ENCODE data around the gene BATF3. TPM values are rescaled to one million over a fixed set of nuclear protein-coding genes. Genes with fewer than 3 reads are reported as not detected.
A peak's percentile ranks its signal among the peaks of the same experiment; 100 is the strongest.

Gene BATF3
- total RNA-seq, 1 donor from 2014 or later = 4.2 TPM

DNA sequence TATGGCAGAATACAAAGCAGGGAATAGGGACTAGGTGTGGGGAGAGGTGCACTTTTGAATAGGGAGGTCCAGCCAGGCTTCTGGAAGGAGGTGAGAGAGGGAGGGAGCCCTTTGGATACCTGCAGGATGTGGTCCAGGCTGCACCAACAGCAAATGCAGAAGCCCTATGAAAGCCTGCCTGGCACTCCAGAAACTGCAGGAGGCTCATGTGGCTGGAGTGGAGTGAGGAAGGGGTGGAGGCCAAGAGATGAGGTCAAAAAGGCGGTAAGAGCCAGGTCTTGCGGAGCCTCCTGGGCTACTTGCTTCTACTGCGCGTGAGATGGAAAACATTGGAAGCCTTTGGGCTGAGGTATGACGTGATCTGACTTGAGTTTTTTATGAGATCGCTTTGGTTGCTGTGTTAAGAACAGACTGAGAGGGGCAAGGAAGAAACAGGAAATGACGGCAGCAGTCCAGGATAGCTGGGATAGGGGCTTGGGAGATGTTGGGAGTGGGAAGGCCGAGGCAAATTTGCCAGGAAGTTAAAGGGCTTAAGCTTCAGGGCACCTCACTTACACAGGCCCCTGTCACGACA, 4.4 kb upstream of the BATF3 start:
- DNase-seq (ENCODE audit: low spot score) = no peak

- DNase-seq (ENCODE audit: low spot score) = no peak
Observed at GRCh38 chr1:212702672-212703071, 3.0 kb upstream of the BATF3 start.

GRCh38 chr1:212701910-212702309, 2.3 kb upstream of the BATF3 start:
- DNase-seq (ENCODE audit: low spot score) = no peak

DNA sequence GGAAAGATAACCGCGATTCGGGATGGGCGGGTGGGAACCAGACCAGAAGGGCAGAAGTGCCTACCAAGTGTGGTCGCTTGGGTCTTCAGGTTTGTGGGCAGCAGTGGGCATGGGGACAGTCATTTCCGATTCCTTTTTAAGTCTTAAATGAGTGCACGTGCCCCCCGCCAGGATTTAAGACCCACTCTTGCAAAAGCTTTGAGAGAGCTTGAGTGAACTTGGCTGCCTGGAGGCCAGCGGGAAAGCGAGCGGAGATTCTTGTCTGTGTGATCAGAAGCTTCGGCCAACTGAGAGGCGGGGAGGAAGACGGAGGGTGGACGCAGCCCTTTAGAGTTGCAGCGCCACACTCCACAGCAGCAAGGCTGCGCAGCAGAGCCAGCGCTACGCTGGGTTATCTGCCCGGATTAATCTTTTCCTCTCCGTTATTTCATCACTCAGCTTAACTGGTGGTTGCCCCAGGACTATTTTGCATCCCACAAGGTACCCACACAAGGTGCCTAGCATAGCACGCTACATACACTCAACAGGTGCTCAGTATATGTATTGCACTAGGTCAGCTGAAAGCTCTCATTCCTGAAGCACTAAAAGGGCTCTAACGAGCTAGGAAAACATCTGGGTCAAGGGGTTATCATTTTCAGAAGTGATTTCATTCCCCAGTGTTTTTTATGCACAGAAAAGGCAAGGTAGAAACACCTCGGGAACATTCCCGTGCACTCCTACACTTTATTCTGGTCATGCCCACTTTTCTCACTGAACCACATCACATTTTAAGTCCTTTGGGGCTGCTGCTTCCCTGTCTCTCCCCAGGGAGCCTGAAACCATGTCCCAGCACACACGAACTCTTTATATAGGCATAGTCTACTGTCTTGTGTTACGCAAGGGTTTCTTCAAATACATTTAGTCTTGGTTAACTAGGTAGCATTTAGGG, 1.5 kb upstream of the BATF3 start:
- DNase-seq (ENCODE audit: low spot score) = peak; percentile 29

DNA sequence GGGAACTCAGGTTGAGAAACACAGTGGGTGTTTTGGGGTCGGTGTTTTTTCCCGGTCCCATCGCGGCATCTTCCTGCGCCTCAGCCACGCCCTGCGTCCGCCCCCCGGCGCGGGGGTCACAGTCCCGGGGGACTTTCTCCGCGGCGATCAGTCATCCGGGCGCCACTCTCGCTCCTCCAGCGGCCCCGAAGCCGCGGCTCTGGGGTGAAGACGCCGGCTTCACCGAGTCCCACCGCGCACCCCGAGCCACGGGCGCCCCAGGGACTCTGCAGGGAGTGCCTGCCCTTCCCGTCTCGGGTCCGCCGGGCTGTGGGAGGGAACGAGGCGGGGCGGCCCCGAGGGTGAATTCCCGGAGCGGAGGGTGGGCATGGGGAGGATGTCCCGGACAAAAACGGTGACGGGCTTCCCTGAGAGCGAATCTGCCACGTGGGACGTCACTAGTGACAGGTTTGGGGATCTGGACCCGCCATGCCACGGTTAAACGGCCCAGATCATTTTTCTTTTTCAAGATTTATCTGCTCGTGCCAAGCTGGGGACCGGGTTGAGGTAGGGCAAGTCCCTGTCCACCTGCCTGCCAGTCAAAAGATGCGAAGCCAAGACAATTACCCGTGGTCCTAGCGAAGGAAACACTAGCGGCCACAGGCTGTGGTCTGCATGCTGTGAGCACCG, 717 bp upstream of the BATF3 start:
- peak; percentile 15 for DNase-seq (ENCODE audit: low spot score)

DNA sequence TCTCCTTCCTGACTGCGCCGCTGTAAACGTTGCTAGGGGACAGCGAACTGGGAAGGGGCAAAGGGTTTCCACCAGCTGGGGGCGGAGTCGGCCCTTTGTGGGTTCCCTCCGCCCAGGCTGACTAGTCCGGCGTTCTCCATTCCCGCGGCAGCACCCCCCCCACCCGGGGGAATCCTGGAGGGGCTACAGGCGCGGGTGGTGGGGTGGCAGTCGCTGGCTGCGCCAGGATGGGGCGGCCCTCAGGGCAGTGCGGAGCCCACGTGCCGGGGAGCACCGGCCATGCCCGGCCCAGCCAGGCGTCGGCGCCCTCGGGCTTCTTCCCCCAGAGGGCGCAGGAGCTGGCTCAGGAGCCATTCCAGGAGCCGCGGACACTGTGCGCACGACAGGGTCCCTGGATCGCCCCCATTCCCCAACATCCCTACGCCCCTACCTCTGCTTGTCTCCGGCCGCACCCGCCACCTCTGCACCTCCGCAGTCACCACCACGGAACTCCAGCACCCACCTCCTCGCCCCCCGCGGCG, 476 bp downstream of the BATF3 start:
- DNase-seq (ENCODE audit: low spot score) = peak; percentile 19

GRCh38 chr1:212698467-212699103, 1.1 kb downstream of the BATF3 start:
- DNase-seq (ENCODE audit: low spot score) = no peak

- no peak for DNase-seq (ENCODE audit: low spot score)
Observed at GRCh38 chr1:212696721-212697331, 2.8 kb downstream of the BATF3 start.

GRCh38 chr1:212692774-212693644, 6.6 kb downstream of the BATF3 start:
- no peak for DNase-seq (ENCODE audit: low spot score)

DNA sequence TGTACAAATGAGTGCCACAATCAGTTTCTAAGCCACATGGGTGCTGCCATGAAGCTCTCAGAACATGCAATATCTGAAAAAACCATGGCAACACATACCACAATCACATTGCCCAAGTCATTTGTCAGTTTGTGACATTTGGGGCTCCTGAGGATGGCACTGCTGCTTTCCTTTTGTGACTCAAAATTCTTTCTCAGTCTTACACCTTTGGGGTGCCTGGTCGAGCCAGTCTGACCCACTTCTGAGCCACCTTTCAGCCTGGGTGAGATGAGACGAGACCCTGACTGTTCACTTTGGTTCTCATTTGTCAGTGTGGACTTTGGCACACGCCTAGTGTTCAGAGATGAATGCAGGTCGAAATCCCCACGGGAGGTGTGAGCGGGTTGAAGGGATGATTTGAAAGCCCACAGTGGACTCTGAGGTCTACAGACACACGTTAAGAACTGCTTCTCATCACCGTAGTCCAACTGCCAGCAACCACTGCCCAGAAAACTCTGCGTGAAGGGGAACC, 8.0 kb downstream of the BATF3 start:
- DNase-seq (ENCODE audit: low spot score) = no peak

DNA sequence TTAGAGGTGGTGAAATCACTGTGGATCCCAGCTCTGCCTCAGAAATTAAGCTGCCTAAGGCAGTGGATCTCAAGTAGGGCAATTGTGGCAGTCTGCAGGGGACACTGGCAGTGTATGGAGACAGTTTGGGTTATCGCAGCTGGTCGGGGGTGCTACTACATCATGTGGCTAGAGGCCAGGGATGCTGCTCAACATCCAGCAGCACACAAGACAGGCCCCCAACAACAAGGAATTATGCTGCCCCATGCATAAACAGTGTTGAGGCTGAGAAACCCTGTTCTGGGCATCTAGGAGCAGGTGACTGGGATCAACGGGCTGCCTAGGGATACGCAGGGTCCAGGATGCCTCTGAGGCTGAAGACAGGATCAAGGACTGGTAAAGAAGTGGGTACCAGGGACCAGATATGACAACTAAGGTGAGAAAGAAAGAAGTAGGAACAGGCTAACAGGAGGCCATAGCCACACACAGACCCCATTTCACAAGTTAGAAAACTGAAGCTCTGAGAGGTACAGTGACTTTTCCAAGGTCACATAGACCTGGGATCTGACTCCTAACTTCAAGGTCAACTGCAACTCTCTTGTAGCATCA, 8.7 kb downstream of the BATF3 start:
- DNase-seq (ENCODE audit: low spot score) = no peak

GRCh38 chr1:212689758-212690529, 9.7 kb downstream of the BATF3 start:
- DNase-seq (ENCODE audit: low spot score) = no peak

DNA sequence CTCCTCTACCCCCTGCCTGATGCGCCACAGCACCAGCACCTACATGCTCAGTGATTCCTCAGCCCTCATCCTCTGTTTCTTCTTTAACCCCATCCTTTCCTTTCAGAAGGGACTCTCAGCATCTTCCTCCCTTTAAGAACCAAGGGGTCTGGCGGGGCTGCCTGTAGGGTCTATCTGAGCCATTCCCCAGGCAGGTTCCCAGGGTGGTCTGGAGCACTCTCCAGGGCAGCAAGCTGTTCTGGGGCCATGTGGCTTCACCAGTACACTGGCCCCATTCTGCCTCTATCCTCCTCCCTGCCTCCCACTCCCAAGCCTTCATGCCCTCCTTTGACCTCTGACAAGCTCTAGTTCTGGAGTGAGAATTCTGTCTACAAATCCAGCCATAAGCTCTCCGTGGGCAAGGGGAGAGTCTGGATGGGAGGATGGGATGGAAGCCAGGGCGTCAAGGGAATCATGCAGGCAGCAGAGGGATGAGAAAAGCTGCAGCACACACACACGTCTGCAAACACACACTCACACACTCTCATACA, 10.4 kb downstream of the BATF3 start:
- DNase-seq (ENCODE audit: low spot score) = no peak

- DNase-seq (ENCODE audit: low spot score) = no peak
Observed at GRCh38 chr1:212688341-212689047, 11.1 kb downstream of the BATF3 start.

GRCh38 chr1:212687811-212688210, 11.8 kb downstream of the BATF3 start:
- DNase-seq (ENCODE audit: low spot score) = no peak

GRCh38 chr1:212686591-212686990, 13.0 kb downstream of the BATF3 start:
- no peak for DNase-seq (ENCODE audit: low spot score)

- DNase-seq (ENCODE audit: low spot score) = no peak
Observed at GRCh38 chr1:212686069-212686468, 13.6 kb downstream of the BATF3 start.

DNA sequence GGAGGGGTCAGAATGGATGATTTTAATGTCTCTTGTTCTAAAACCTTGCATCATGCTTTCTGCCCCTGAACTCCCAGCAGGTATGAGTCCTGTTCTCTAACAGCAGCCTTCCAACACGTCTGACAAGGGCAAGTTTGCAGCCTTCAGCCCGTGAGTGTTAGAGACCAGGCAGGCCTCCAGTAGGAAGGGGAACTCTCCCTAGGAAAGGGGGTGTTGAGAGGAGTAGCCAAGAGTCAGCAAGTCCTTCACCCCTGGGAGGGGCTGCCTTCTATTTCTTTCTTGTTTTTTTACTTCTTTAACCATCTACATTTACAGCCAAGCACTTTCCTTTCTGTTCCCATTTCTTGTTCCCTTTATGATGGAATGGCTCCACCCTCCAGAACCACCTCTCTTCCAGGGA, 14.2 kb downstream of the BATF3 start:
- no peak for DNase-seq (ENCODE audit: low spot score)
